Measurements from ENCODE around the gene HMX3.

DNA sequence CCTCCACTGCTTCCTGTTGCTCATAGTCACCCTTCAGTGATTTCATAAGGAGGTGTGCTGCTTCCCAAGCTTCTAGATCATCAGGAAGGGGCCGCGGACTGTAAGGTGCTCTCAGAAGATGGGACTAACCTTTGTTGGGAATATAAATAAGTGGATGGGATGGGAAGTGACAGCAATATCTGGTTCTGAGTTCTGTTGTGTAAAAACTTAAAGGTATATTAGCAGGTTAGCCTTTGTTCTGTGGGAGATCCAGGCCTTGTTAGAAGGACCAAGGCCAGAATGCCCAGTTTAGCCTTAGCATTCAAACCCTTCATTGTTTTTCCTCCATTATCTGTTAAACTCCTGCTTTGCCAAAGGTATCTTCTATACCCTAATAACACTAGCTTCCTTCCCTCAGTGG is 30.8 kb downstream of the HMX3 start:
- TF ChIP-seq, protein P1, sequence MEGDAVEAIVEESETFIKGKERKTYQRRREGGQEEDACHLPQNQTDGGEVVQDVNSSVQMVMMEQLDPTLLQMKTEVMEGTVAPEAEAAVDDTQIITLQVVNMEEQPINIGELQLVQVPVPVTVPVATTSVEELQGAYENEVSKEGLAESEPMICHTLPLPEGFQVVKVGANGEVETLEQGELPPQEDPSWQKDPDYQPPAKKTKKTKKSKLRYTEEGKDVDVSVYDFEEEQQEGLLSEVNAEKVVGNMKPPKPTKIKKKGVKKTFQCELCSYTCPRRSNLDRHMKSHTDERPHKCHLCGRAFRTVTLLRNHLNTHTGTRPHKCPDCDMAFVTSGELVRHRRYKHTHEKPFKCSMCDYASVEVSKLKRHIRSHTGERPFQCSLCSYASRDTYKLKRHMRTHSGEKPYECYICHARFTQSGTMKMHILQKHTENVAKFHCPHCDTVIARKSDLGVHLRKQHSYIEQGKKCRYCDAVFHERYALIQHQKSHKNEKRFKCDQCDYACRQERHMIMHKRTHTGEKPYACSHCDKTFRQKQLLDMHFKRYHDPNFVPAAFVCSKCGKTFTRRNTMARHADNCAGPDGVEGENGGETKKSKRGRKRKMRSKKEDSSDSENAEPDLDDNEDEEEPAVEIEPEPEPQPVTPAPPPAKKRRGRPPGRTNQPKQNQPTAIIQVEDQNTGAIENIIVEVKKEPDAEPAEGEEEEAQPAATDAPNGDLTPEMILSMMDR (IDR thresholded peaks at IDR 0.05): no peak
- TF ChIP-seq POLR2A (IDR thresholded peaks at IDR 0.05): no peak

Measured in Peyer's patch (tissue), 4 donors.